KBM-7 (cell line): ENCODE measurements around the gene VIPR2.
"Not testable (repeated sequence)": the region's sequence is repeated elsewhere in the genome, so short reads cannot be mapped to it uniquely, and the experiment has no call there.

ENCODE experiments used
- DNase-seq: peaks from one replicate; pipeline ENCODE4 v3.0.0-alpha.2; 2015
- in situ Hi-C: fragments of 300-500 bp; cut with MboI; formaldehyde crosslinking; loops from 2 replicates; pipeline ENCODE4 v1.14.3; 2020; ENCODE audit warnings: low sequenced_read_pairs, low pct_unique_long_range_greater_than_20kb, mixed read lengths

Gene VIPR2

GRCh38 chr7:159009951-159010350, 134.7 kb downstream of the VIPR2 start:
- in situ Hi-C loops = no loop called here
- no peak for DNase-seq

GRCh38 chr7:159008417-159008816, 136.2 kb downstream of the VIPR2 start:
- no peak for DNase-seq
- in situ Hi-C loops = no loop called here

- in situ Hi-C loops = no loop called here
- DNase-seq = no peak
Measured at GRCh38 chr7:159007996-159008389, 136.7 kb downstream of the VIPR2 start.

- in situ Hi-C loops = no loop called here
- no peak for DNase-seq
Measured at GRCh38 chr7:159007364-159007995, 137.2 kb downstream of the VIPR2 start.

- in situ Hi-C loops = no loop called here
Measured at GRCh38 chr7:159006610-159007130, 138.0 kb downstream of the VIPR2 start.

GRCh38 chr7:159006022-159006609, 138.6 kb downstream of the VIPR2 start:
- DNase-seq, in situ Hi-C loops: not testable (repeated sequence)

More at GRCh38 chr7:159006610-159007130, 138.0 kb downstream of the VIPR2 start:
- no peak for DNase-seq

GRCh38 chr7:159005618-159006017, 139.0 kb downstream of the VIPR2 start:
- in situ Hi-C loops = no loop called here

GRCh38 chr7:159004411-159004810, 140.3 kb downstream of the VIPR2 start:
- in situ Hi-C loops = no loop called here
- no peak for DNase-seq

More at GRCh38 chr7:159005618-159006017, 139.0 kb downstream of the VIPR2 start:
- DNase-seq = no peak

- DNase-seq = no peak
- in situ Hi-C loops = no loop called here
Measured at GRCh38 chr7:159001811-159002210, 142.9 kb downstream of the VIPR2 start.

- DNase-seq = no peak
- in situ Hi-C loops = no loop called here
Measured at GRCh38 chr7:159000859-159001435, 143.7 kb downstream of the VIPR2 start.

GRCh38 chr7:159000070-159000469, 144.6 kb downstream of the VIPR2 start:
- no peak for DNase-seq
- in situ Hi-C loops = no loop called here

- in situ Hi-C loops = no loop called here
- no peak for DNase-seq
Measured at GRCh38 chr7:158999496-158999895, 145.2 kb downstream of the VIPR2 start.

GRCh38 chr7:158998261-158998660, 146.4 kb downstream of the VIPR2 start:
- DNase-seq, in situ Hi-C loops: not testable (repeated sequence)

- no peak for DNase-seq
- in situ Hi-C loops = no loop called here
Measured at GRCh38 chr7:158997471-158997870, 147.2 kb downstream of the VIPR2 start.

- in situ Hi-C loops = no loop called here
- DNase-seq = no peak
Measured at GRCh38 chr7:158997110-158997453, 147.6 kb downstream of the VIPR2 start.

GRCh38 chr7:158996214-158997109, 148.2 kb downstream of the VIPR2 start:
- in situ Hi-C loops = no loop called here
- DNase-seq = no peak

GRCh38 chr7:158995514-158995913, 149.2 kb downstream of the VIPR2 start:
- DNase-seq = no peak
- in situ Hi-C loops = no loop called here

GRCh38 chr7:158994687-158995086, 150.0 kb downstream of the VIPR2 start:
- in situ Hi-C loops = no loop called here

GRCh38 chr7:158993591-158993990, 151.1 kb downstream of the VIPR2 start:
- in situ Hi-C loops = no loop called here

More at GRCh38 chr7:158994687-158995086, 150.0 kb downstream of the VIPR2 start:
- DNase-seq = no peak

GRCh38 chr7:158992759-158993158, 151.9 kb downstream of the VIPR2 start:
- DNase-seq = no peak
- in situ Hi-C loops = no loop called here

More at GRCh38 chr7:158993591-158993990, 151.1 kb downstream of the VIPR2 start:
- DNase-seq = no peak
